Middle frontal gyrus (tissue), 1 donor: ENCODE results near the gene GPAM.
A peak's percentile ranks its signal among the peaks of the same experiment; 100 is the strongest.
"Not testable (repeated sequence)": the region's sequence is repeated elsewhere in the genome, so short reads cannot be mapped to it uniquely, and the experiment has no call there.

ENCODE experiments used
- DNase-seq: peaks from one replicate; pipeline ENCODE4 v3.0.0-alpha.2; 2015; ENCODE audit warnings: low spot score; ENCODE audit errors: extremely low spot score

GPAM gene

GRCh38 chr10:112183329-112184051, at the start of gene GPAM:
TSS of gene GPAM (minus strand) at chr10:112183765. CDS start at chr10:112181784, 1,981 bp downstream.
- peak; percentile 90 for DNase-seq

GRCh38 chr10:112232670-112233069, 49.1 kb upstream of the GPAM start:
- DNase-seq = no peak

- DNase-seq = no peak
Observed at GRCh38 chr10:112231602-112232400, 48.2 kb upstream of the GPAM start.

- DNase-seq = no peak
Observed at GRCh38 chr10:112230325-112230988, 46.9 kb upstream of the GPAM start.

GRCh38 chr10:112229901-112230300, 46.3 kb upstream of the GPAM start:
- no peak for DNase-seq

- DNase-seq = no peak
Observed at GRCh38 chr10:112229096-112229495, 45.5 kb upstream of the GPAM start.

GRCh38 chr10:112228366-112229088, 45.0 kb upstream of the GPAM start:
- not testable (repeated sequence) for DNase-seq

GRCh38 chr10:112227331-112227987, 43.9 kb upstream of the GPAM start:
- DNase-seq = no peak

- no peak for DNase-seq
Observed at GRCh38 chr10:112226439-112227248, 43.1 kb upstream of the GPAM start.

- DNase-seq = no peak
Observed at GRCh38 chr10:112225771-112226438, 42.3 kb upstream of the GPAM start.

GRCh38 chr10:112224933-112225529, 41.5 kb upstream of the GPAM start:
- no peak for DNase-seq

- DNase-seq = no peak
Observed at GRCh38 chr10:112223725-112224124, 40.2 kb upstream of the GPAM start.

GRCh38 chr10:112222799-112223198, 39.2 kb upstream of the GPAM start:
- no peak for DNase-seq

GRCh38 chr10:112221545-112221944, 38.0 kb upstream of the GPAM start:
- DNase-seq = no peak

- no peak for DNase-seq
Observed at GRCh38 chr10:112218960-112219359, 35.4 kb upstream of the GPAM start.

- DNase-seq = no peak
Observed at GRCh38 chr10:112218036-112218390, 34.4 kb upstream of the GPAM start.

GRCh38 chr10:112217386-112218035, 33.9 kb upstream of the GPAM start:
- DNase-seq = no peak

- no peak for DNase-seq
Observed at GRCh38 chr10:112216966-112217365, 33.4 kb upstream of the GPAM start.

- no peak for DNase-seq
Observed at GRCh38 chr10:112216151-112216550, 32.6 kb upstream of the GPAM start.
